Keratinocyte (primary cell): ENCODE measurements around the gene MAGI3. TPM values are rescaled to one million over a fixed set of nuclear protein-coding genes. Genes with fewer than 3 reads are reported as not detected.

Experiments used
- DNase-seq: peaks from one replicate; pipeline ENCODE4 v3.0.0-alpha.2; 2011; ENCODE audit warnings: low read depth, missing footprints, low spot score
- FAIRE-seq: peaks from 2 replicates; lab custom pipeline; 2011; peaks lifted over from hg19 to GRCh38; lab: Jason Lieb, UNC
- H2AFZ ChIP-seq: 2 replicates; pipeline ENCODE4 v1.6.0; 2012; ENCODE audit warnings: low read length, control low read depth, inconsistent platforms; ENCODE audit not compliant: control insufficient read depth
- H3K27ac ChIP-seq: 2 replicates; pipeline ENCODE4 v1.5.1; 2011; ENCODE audit warnings: low read length; ENCODE audit not compliant: control insufficient read depth, insufficient read depth
- H3K27me3 ChIP-seq: 3 replicates; pipeline ENCODE4 v1.6.0; 2011; ENCODE audit warnings: low read length; ENCODE audit not compliant: control insufficient read depth, insufficient read depth; ENCODE audit errors: extremely low read depth
- H3K36me3 ChIP-seq, 2 experiments: 2 replicates in 1 of 2; 3 replicates in 1 of 2; pipeline ENCODE4 v1.5.1; 2011; ENCODE audit warnings: low read length in 2 of 2, mild to moderate bottlenecking in 1 of 2; ENCODE audit not compliant: control insufficient read depth in 2 of 2, insufficient read depth in 2 of 2; ENCODE audit errors: extremely low read depth in 1 of 2
- H3K4me1 ChIP-seq: 3 replicates; pipeline ENCODE4 v1.5.1; 2011; ENCODE audit warnings: low read length; ENCODE audit not compliant: control insufficient read depth, insufficient read depth; ENCODE audit errors: extremely low read depth
- H3K4me2 ChIP-seq: 3 replicates; pipeline ENCODE4 v1.6.0; 2011; ENCODE audit warnings: low read depth, low read length; ENCODE audit not compliant: control insufficient read depth, insufficient read depth; ENCODE audit errors: extremely low read depth
- H3K4me3 ChIP-seq, 3 experiments: fragments of 200-600 bp in 1 of 3; sonication (generic) in 1 of 3; 2 replicates in 2 of 3; 3 replicates in 1 of 3; pipeline ENCODE4 v1.5.1; 2011 to 2016; ENCODE audit warnings: low read length in 3 of 3, mild to moderate bottlenecking in 3 of 3, control low read depth in 2 of 3, inconsistent platforms in 1 of 3, low read depth in 1 of 3, mixed read lengths in 1 of 3, mixed run types in 1 of 3, moderate library complexity in 1 of 3; ENCODE audit not compliant: control insufficient read depth in 2 of 3, insufficient read depth in 2 of 3; ENCODE audit errors: extremely low read depth in 1 of 3
- H3K79me2 ChIP-seq: 2 replicates; pipeline ENCODE4 v1.6.0; 2012; ENCODE audit warnings: low read length; ENCODE audit not compliant: control insufficient read depth, insufficient read depth
- H3K9ac ChIP-seq: 3 replicates; pipeline ENCODE4 v1.6.0; 2011; ENCODE audit warnings: low read length; ENCODE audit not compliant: control insufficient read depth, insufficient read depth; ENCODE audit errors: extremely low read depth
- H3K9me1 ChIP-seq: 3 replicates; pipeline ENCODE4 v1.6.0; 2011; ENCODE audit warnings: low read length; ENCODE audit not compliant: control insufficient read depth, insufficient read depth; ENCODE audit errors: extremely low read depth
- H3K9me3 ChIP-seq: 2 replicates; pipeline ENCODE4 v1.5.1; 2012; ENCODE audit warnings: low read depth, low read length; ENCODE audit not compliant: control insufficient read depth
- H4K20me1 ChIP-seq: 3 replicates; pipeline ENCODE4 v1.6.0; 2011; ENCODE audit warnings: low read length; ENCODE audit not compliant: control insufficient read depth, insufficient read depth; ENCODE audit errors: extremely low read depth
- CTCF ChIP-seq, 3 experiments: IDR thresholded peaks in 1 of 3; conservative IDR thresholded peaks in 1 of 3; optimal IDR thresholded peaks in 1 of 3; 2 replicates in 2 of 3; 3 replicates in 1 of 3; pipeline versions ENCODE3 to v1.5.1; 2011; ENCODE audit warnings: low read length in 3 of 3, mild to moderate bottlenecking in 3 of 3, moderate library complexity in 2 of 3, control low read depth in 1 of 3, inconsistent platforms in 1 of 3; ENCODE audit not compliant: insufficient read depth in 2 of 3; ENCODE audit errors: extremely low read depth in 1 of 3
- EZH2 ChIP-seq: IDR thresholded peaks from one replicate; pipeline ENCODE4 v1.6.1; 2012; ENCODE audit warnings: inconsistent platforms, mild to moderate bottlenecking, low read length, moderate library complexity
- dilution Hi-C: fragments of 300-500 bp; cut with MboI; formaldehyde crosslinking; loops from one replicate; pipeline ENCODE4 v1.7.0; 2020; ENCODE audit warnings: low sequenced_read_pairs; ENCODE audit not compliant: extremely low pct_ligation_motif_present
- polyA plus RNA-seq, 5 experiments: library from polyadenylated mRNA; depleted of rRNA in 3 of 5; stranded (reverse) in 3 of 5; stranded (forward) in 1 of 5; unstranded in 1 of 5; fragments of >200 nt; gene quantifications; 1 replicate in 1 of 5; 2 replicates in 3 of 5; 3 replicates in 1 of 5; pipeline versions ENCODE4 v1.2.1 to v1.2.3, GENCODE V29; 2011 to 2012; ENCODE audit warnings: missing spikeins in 2 of 5, low read depth in 1 of 5, low replicate concordance in 1 of 5

Gene MAGI3
- polyA plus RNA-seq, 1 donor (not counting 4 experiments of a cell fraction or from before 2014, with no cell fraction given): 3.2 TPM

DNA sequence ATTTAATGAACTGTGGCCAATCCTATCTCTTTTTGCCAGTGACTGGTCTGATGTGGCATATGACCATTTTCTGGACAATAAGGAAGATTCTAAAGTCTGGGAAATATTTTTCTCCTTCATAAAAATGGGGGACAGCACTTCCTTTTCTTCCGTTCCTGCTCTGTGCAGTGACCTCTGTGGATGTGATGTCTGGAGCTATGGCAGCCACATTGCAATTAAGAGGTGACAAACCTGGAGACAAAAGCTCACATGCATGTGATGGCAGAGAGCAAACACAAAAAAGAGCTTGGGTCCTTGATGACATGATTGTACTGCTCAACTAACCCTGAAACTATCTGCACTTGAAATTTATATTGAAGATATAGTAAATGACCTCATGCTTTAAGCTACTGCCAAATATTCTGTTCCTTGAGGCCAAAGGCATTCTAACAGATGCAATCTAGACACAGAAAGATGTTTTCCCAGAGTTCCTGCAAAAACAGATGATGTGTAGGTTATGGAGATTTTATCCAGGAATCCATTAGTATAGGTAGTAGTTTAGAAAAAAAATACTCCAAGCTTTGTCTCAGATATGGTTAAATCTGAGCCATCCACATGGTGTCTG, 2.2 kb upstream of the MAGI3 start:
- Histone ChIP-seq H3K79me2 (peaks cover 7% of the 10 kb centered on the region), H3K36me3 (no peaks in the 10 kb centered on the region), H3K9me1 (no peaks in the 10 kb centered on the region), H3K27me3 (no peaks in the 10 kb centered on the region), H3K27ac (no peak overlapping the region), H3K4me2 (peak overlapping the region; percentile 94), H3K9me3 (no peaks in the 10 kb centered on the region), H2AFZ (no peak overlapping the region), H3K9ac (no peak overlapping the region), H3K4me1 (peaks cover 19% of the 10 kb centered on the region), H4K20me1 (no peaks in the 10 kb centered on the region), H3K4me3 (no peak overlapping the region)
- DNase-seq: no peak
- dilution Hi-C loops: no loop called here
- no peak for TF ChIP-seq CTCF (optimal IDR thresholded peaks at IDR 0.05 in 1 of 3, IDR thresholded peaks at IDR 0.05 in 1 of 3, conservative IDR thresholded peaks at IDR 0.05 in 1 of 3; ENCODE audit: extremely low read depth in 1 of 3, insufficient read depth in 2 of 3, low read length in 3 of 3)
- TF ChIP-seq EZH2: no peak
- FAIRE-seq: no peak

DNA sequence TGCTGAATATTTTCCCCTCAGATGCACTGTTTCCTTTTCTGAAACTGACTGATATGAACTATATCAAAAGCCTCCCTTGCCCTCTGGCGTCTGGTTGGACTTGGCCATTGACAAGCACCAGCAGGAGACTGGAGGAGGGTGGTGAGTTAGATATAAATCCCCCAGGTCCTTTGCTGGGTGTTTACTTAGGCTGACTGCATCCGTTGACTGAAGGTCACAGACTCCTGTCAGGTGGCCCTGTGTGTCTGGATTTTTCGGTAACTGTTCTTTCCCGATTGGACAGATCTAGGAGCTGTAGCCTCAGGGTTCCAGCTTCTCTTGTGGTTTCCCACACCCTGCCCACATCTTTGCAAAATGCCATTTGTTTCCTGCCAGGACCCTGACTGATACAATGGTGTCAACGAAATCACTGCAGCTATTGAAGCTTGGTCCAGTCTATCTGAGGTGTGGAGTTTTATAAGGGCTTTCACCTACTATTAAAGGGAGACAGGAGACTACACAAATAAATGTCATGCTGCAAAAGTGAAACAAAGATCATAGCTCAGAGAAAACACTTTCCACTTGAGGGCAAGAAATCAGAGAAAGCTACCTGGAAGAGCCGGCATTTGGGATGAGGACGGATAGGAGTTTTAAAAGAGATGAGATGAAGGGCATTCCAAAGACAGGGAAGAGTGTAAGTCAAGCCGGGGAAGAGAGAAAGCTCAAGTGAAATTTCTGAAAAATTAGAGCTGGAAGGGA, 1.5 kb upstream of the MAGI3 start:
- DNase-seq: no peak
- H3K9ac ChIP-seq: peak overlapping the region; percentile 80

More for the DNA sequence above, 1.5 kb upstream of the MAGI3 start:
- peak overlapping the region; percentile 94 for H3K4me2 ChIP-seq
- H3K4me1 ChIP-seq: peaks cover 19% of the 10 kb centered on the region
- H3K4me3 ChIP-seq: peak overlapping the region; percentile 67 to 86 (median 78)
- H3K27me3 ChIP-seq: no peaks in the 10 kb centered on the region
- dilution Hi-C loops: no loop called here
- H3K79me2 ChIP-seq: peaks cover 7% of the 10 kb centered on the region
- no peaks in the 10 kb centered on the region for H3K9me1 ChIP-seq
- H3K27ac ChIP-seq: no peak overlapping the region
- H3K9me3 ChIP-seq: no peaks in the 10 kb centered on the region
- peak overlapping the region; percentile 90 for H2AFZ ChIP-seq
- no peaks in the 10 kb centered on the region for H3K36me3 ChIP-seq
- H4K20me1 ChIP-seq: no peaks in the 10 kb centered on the region
- TF ChIP-seq EZH2 (no peak), CTCF (optimal IDR thresholded peaks at IDR 0.05 in 1 of 3, IDR thresholded peaks at IDR 0.05 in 1 of 3, conservative IDR thresholded peaks at IDR 0.05 in 1 of 3; ENCODE audit: extremely low read depth in 1 of 3, insufficient read depth in 2 of 3, low read length in 3 of 3) (peak in 2 of 3 experiments; percentile 2 to 16)
- FAIRE-seq: peak; percentile 77
